ENCODE results near the gene FNDC1.

Gene FNDC1

GRCh38 chr6:159212525-159213280, 43.5 kb downstream of the FNDC1 start:
- DNase-seq: no peak

GRCh38 chr6:159213405-159213804, 44.2 kb downstream of the FNDC1 start:
- DNase-seq: no peak

GRCh38 chr6:159214281-159214680, 45.1 kb downstream of the FNDC1 start:
- DNase-seq: no peak

- DNase-seq: peak; percentile 80
These were observed 48.5 kb downstream of the FNDC1 start for GRCh38 chr6:159217595-159218275.

GRCh38 chr6:159220093-159220492, 50.9 kb downstream of the FNDC1 start:
- no peak for DNase-seq

GRCh38 chr6:159221486-159222170, 52.4 kb downstream of the FNDC1 start:
- DNase-seq: no peak

GRCh38 chr6:159224452-159224851, 55.3 kb downstream of the FNDC1 start:
- no peak for DNase-seq

- DNase-seq: no peak
These were observed 60.5 kb downstream of the FNDC1 start for GRCh38 chr6:159229651-159230051.

GRCh38 chr6:159232106-159232645, 63.0 kb downstream of the FNDC1 start:
- DNase-seq: no peak

GRCh38 chr6:159232751-159233150, 63.6 kb downstream of the FNDC1 start:
- no peak for DNase-seq

- peak; percentile 53 for DNase-seq
These were observed 64.3 kb downstream of the FNDC1 start for GRCh38 chr6:159233365-159234101.

- no peak for DNase-seq
These were observed 64.9 kb downstream of the FNDC1 start for GRCh38 chr6:159234102-159234553.

GRCh38 chr6:159238920-159239558, 69.8 kb downstream of the FNDC1 start:
- DNase-seq: no peak

GRCh38 chr6:159249128-159249527, 79.9 kb downstream of the FNDC1 start:
- peak; percentile 58 for DNase-seq

- DNase-seq: peak; percentile 54
These were observed 80.6 kb downstream of the FNDC1 start for GRCh38 chr6:159249752-159250151.

- no peak for DNase-seq
These were observed 81.4 kb downstream of the FNDC1 start for GRCh38 chr6:159250633-159251032.

- DNase-seq: peak; percentile 92
These were observed 83.8 kb downstream of the FNDC1 start for GRCh38 chr6:159252955-159253508.

- DNase-seq: no peak
These were observed 85.0 kb downstream of the FNDC1 start for GRCh38 chr6:159254186-159254585.

- no peak for DNase-seq
These were observed 86.3 kb downstream of the FNDC1 start for GRCh38 chr6:159255434-159255951.

GRCh38 chr6:159256128-159256527, 86.9 kb downstream of the FNDC1 start:
- DNase-seq: no peak

GRCh38 chr6:159257846-159258245, 88.6 kb downstream of the FNDC1 start:
- DNase-seq: no peak
